GM18909 (cell line): Measurements from ENCODE around the gene RIPK4.

Source experiments
- ATAC-seq: cut with Tn5 transposase; IDR thresholded peaks from one replicate; pipeline ENCODE4 v1.9.1; 2021; ENCODE audit warnings: mild to moderate bottlenecking; ENCODE audit not compliant: unreplicated experiment, poor library complexity

RIPK4 gene

GRCh38 chr21:41766883-41767605 lies at the start of gene RIPK4:
Gene RIPK4 (minus strand): TSS chr21:41767052. CDS start chr21:41767041, 11 bp downstream.
- ATAC-seq: peak; percentile 60

- ATAC-seq: no peak
Observed at GRCh38 chr21:41815652-41816582, 49.1 kb upstream of the RIPK4 start.

- ATAC-seq: no peak
Observed at GRCh38 chr21:41813226-41813625, 46.4 kb upstream of the RIPK4 start.

GRCh38 chr21:41812679-41813078 lies 45.8 kb upstream of the RIPK4 start:
- no peak for ATAC-seq

- ATAC-seq: no peak
Observed at GRCh38 chr21:41810597-41810932, 43.7 kb upstream of the RIPK4 start.

GRCh38 chr21:41809891-41810596 lies 43.2 kb upstream of the RIPK4 start:
- no peak for ATAC-seq

GRCh38 chr21:41808846-41809245 lies 42.0 kb upstream of the RIPK4 start:
- ATAC-seq: no peak

GRCh38 chr21:41808094-41808493 lies 41.2 kb upstream of the RIPK4 start:
- no peak for ATAC-seq

- no peak for ATAC-seq
Observed at GRCh38 chr21:41806773-41807172, 39.9 kb upstream of the RIPK4 start.

- ATAC-seq: no peak
Observed at GRCh38 chr21:41805643-41806042, 38.8 kb upstream of the RIPK4 start.

- no peak for ATAC-seq
Observed at GRCh38 chr21:41805038-41805437, 38.2 kb upstream of the RIPK4 start.

- ATAC-seq: no peak
Observed at GRCh38 chr21:41804381-41804780, 37.5 kb upstream of the RIPK4 start.

- no peak for ATAC-seq
Observed at GRCh38 chr21:41803316-41803715, 36.5 kb upstream of the RIPK4 start.

- no peak for ATAC-seq
Observed at GRCh38 chr21:41802684-41803083, 35.8 kb upstream of the RIPK4 start.

GRCh38 chr21:41802198-41802584 lies 35.3 kb upstream of the RIPK4 start:
- no peak for ATAC-seq

- ATAC-seq: no peak
Observed at GRCh38 chr21:41801321-41802197, 34.7 kb upstream of the RIPK4 start.

GRCh38 chr21:41800425-41801320 lies 33.8 kb upstream of the RIPK4 start:
- ATAC-seq: no peak

GRCh38 chr21:41799763-41800162 lies 32.9 kb upstream of the RIPK4 start:
- no peak for ATAC-seq

GRCh38 chr21:41798326-41798725 lies 31.5 kb upstream of the RIPK4 start:
- ATAC-seq: no peak
